Neural cell (in vitro differentiated cells): ENCODE data around the gene USP46.

Experiments used
- EZH2 ChIP-seq: fragments of 200-600, 300-800 bp; shearing (Covaris generic), sonication (generic); IDR thresholded peaks from 2 replicates; pipeline ENCODE4 v1.6.1; 2014; ENCODE audit warnings: antibody characterized with exemption, low read length, borderline replicate concordance, mild to moderate bottlenecking; ENCODE audit not compliant: insufficient read depth, poor library complexity, severe bottlenecking
- TAF1 ChIP-seq: IDR thresholded peaks from 2 replicates; pipeline ENCODE4 v1.6.1; 2012; ENCODE audit warnings: low read depth

DNA sequence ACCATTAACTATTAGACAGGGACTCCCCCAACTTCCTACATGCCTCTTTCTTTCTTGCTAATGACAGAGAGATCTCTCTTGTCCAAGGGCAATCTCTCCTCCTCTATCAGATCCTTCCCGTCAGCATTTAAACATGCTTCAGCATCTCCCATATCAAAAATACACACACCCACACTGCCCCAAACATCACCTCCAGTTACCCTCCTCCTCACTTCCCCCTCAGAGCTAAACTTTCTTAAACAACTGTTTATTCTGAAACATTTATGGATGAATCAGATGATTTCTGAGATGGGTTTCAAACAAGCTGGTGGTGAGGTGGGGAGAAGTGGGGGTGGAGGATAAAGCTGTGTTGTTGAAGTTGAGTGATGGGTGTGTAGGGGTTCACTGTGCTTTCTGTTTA is 23.5 kb downstream of the USP46 start:
- TF ChIP-seq TAF1: no peak
- TF ChIP-seq EZH2: no peak
